DOHH2 (cell line): ENCODE results near the gene WDR70.

Experiments
- H3F3A ChIP-seq: fragments of 200-600 bp; sonication (generic), shearing (Covaris generic); 2 replicates; pipeline ENCODE4 v1.6.0; 2016; ENCODE audit warnings: antibody characterized with exemption, mild to moderate bottlenecking; ENCODE audit not compliant: control insufficient read depth, insufficient read depth
- H3K27ac ChIP-seq: fragments of 200-600 bp; sonication (generic); 2 replicates; pipeline ENCODE4 v1.5.1; 2014; ENCODE audit warnings: low read depth, mild to moderate bottlenecking, low read length, moderate library complexity
- H3K27me3 ChIP-seq: fragments of 200-600 bp; sonication (generic); 2 replicates; pipeline ENCODE4 v1.6.1; 2014; ENCODE audit warnings: mild to moderate bottlenecking, low read length, mixed read lengths; ENCODE audit not compliant: control insufficient read depth
- H3K36me3 ChIP-seq: fragments of 200-600 bp; sonication (generic); 2 replicates; pipeline ENCODE4 v1.6.1; 2014; ENCODE audit warnings: mild to moderate bottlenecking, low read length, moderate library complexity, mixed read lengths; ENCODE audit not compliant: control insufficient read depth
- H3K4me1 ChIP-seq: fragments of 200-600 bp; sonication (generic); 2 replicates; pipeline ENCODE4 v1.6.1; 2014; ENCODE audit warnings: mild to moderate bottlenecking, low read length, mixed read lengths; ENCODE audit not compliant: control insufficient read depth
- H3K4me2 ChIP-seq: fragments of 200-600 bp; sonication (generic); 2 replicates; pipeline ENCODE4 v1.6.0; 2014; ENCODE audit warnings: mild to moderate bottlenecking, low read length, moderate library complexity
- H3K4me3 ChIP-seq: fragments of 200-600 bp; sonication (generic); 2 replicates; pipeline ENCODE4 v1.5.1; 2014; ENCODE audit warnings: mild to moderate bottlenecking, low read length, mixed read lengths
- H3K79me2 ChIP-seq: fragments of 200-600 bp; sonication (generic); 2 replicates; pipeline ENCODE4 v1.6.1; 2014; ENCODE audit warnings: mild to moderate bottlenecking, low read length, mixed read lengths; ENCODE audit not compliant: control insufficient read depth
- H3K9me2 ChIP-seq: fragments of 200-600 bp; sonication (generic); replicated peaks from 2 replicates; pipeline ENCODE4 v1.6.1; 2014; ENCODE audit warnings: mild to moderate bottlenecking, low read length, mixed read lengths; ENCODE audit not compliant: control insufficient read depth
- H3K9me3 ChIP-seq: fragments of 200-600 bp; sonication (generic); 2 replicates; pipeline ENCODE4 v1.6.1; 2014; ENCODE audit warnings: antibody characterized with exemption, low read length, mixed read lengths; ENCODE audit not compliant: control insufficient read depth, insufficient read depth
- H4K20me1 ChIP-seq: fragments of 200-600 bp; sonication (generic); 2 replicates; pipeline ENCODE4 v1.6.0; 2014; ENCODE audit warnings: low read depth, mild to moderate bottlenecking, antibody characterized with exemption, low read length, moderate library complexity; ENCODE audit not compliant: control insufficient read depth, insufficient read depth
- CTCF ChIP-seq: fragments of 200-600 bp; sonication (generic); IDR thresholded peaks from one replicate; pipeline ENCODE4 v1.5.1; 2014; ENCODE audit warnings: antibody characterized with exemption, mild to moderate bottlenecking, low read depth, low read length; ENCODE audit not compliant: poor library complexity, severe bottlenecking
- EZH2phosphoT487 ChIP-seq: fragments of 200-600 bp; sonication (generic); IDR thresholded peaks from 2 replicates; pipeline ENCODE4 v1.6.1; 2017; ENCODE audit warnings: borderline replicate concordance, mild to moderate bottlenecking, antibody characterized with exemption, low read length, moderate library complexity, mixed read lengths

The WDR70 gene

GRCh38 chr5:37606148-37606547, 227.0 kb downstream of the WDR70 start:
- Histone ChIP-seq H3K9me2 (no peaks in the 10 kb centered on the region), H3K4me2 (no peak overlapping the region), H3F3A (no peaks in the 10 kb centered on the region), H3K4me1 (no peaks in the 10 kb centered on the region), H4K20me1 (no peaks in the 10 kb centered on the region), H3K9me3 (no peaks in the 10 kb centered on the region), H3K36me3 (no peaks in the 10 kb centered on the region), H3K27me3 (no peaks in the 10 kb centered on the region), H3K27ac (no peak overlapping the region), H3K4me3 (no peak overlapping the region), H3K79me2 (no peaks in the 10 kb centered on the region)
- TF ChIP-seq EZH2phosphoT487 (no peak), CTCF (no peak)

GRCh38 chr5:37606632-37607248, 227.6 kb downstream of the WDR70 start:
- no peak overlapping the region for H3K4me3 ChIP-seq
- no peaks in the 10 kb centered on the region for H4K20me1 ChIP-seq
- H3K9me3 ChIP-seq: no peaks in the 10 kb centered on the region
- no peaks in the 10 kb centered on the region for H3K36me3 ChIP-seq
- no peaks in the 10 kb centered on the region for H3K4me1 ChIP-seq
- no peaks in the 10 kb centered on the region for H3K9me2 ChIP-seq
- H3K4me2 ChIP-seq: no peak overlapping the region
- no peaks in the 10 kb centered on the region for H3K27me3 ChIP-seq
- no peaks in the 10 kb centered on the region for H3F3A ChIP-seq
- no peak for TF ChIP-seq EZH2phosphoT487
- H3K79me2 ChIP-seq: no peaks in the 10 kb centered on the region
- no peak overlapping the region for H3K27ac ChIP-seq

GRCh38 chr5:37615184-37615583, 236.1 kb downstream of the WDR70 start:
- Histone ChIP-seq H3K27me3 (no peaks in the 10 kb centered on the region), H3K27ac (no peak overlapping the region)

More at GRCh38 chr5:37615184-37615583, 236.1 kb downstream of the WDR70 start:
- no peak overlapping the region for H3K4me3 ChIP-seq
- H3K9me2 ChIP-seq: no peaks in the 10 kb centered on the region
- H4K20me1 ChIP-seq: no peaks in the 10 kb centered on the region
- H3K4me2 ChIP-seq: no peak overlapping the region
- no peaks in the 10 kb centered on the region for H3K4me1 ChIP-seq
- no peaks in the 10 kb centered on the region for H3F3A ChIP-seq
- H3K79me2 ChIP-seq: no peaks in the 10 kb centered on the region
- H3K36me3 ChIP-seq: no peaks in the 10 kb centered on the region
- TF ChIP-seq CTCF: no peak
- TF ChIP-seq EZH2phosphoT487: no peak
- H3K9me3 ChIP-seq: no peaks in the 10 kb centered on the region
